PC-3 (cell line): ENCODE measurements around the gene ERP44. TPM values are rescaled to one million over a fixed set of nuclear protein-coding genes. Genes with fewer than 3 reads are reported as not detected.

Source experiments
- ATAC-seq: fragments of 200-7000 bp; cut with Tn5 transposase; 2 replicates; pipeline ENCODE4 v1.9.1; 2020; ENCODE audit warnings: mild to moderate bottlenecking, moderate library complexity
- BruUV-seq: library from RNA; stranded (reverse); fragments of 400-500 nt; replicated peaks from 2 replicates; lab custom pipeline; 2021; lab: Mats Ljungman, UMichigan
- CTCF ChIA-PET: fragments of 300-600 bp; sonication (Branson Sonifier 250); formaldehyde crosslinking; loops from one replicate; lab custom pipeline; 2022; ENCODE audit warnings: antibody characterized with exemption; lab: Charles Lee
- POLR2A ChIA-PET: fragments of 300-600 bp; sonication (Branson Sonifier 250); formaldehyde crosslinking; loops from one replicate; lab custom pipeline; 2022; ENCODE audit warnings: antibody characterized with exemption; ENCODE audit not compliant: unreplicated experiment; lab: Charles Lee
- DNase-seq: peaks from one replicate; pipeline ENCODE4 v3.0.0-alpha.2; 2015
- H2AFZ ChIP-seq: fragments of 300-600 bp; sonication (generic); 2 replicates; pipeline ENCODE4 v1.6.0; 2016; ENCODE audit warnings: antibody characterized with exemption, low read length
- H3F3A ChIP-seq: fragments of 300-600 bp; sonication (generic); one replicate; pipeline ENCODE4 v1.6.0; 2017; ENCODE audit warnings: antibody characterized with exemption, low read length, control low read depth, mild to moderate bottlenecking; ENCODE audit not compliant: unreplicated experiment
- H3K27ac ChIP-seq: fragments of 300-600 bp; sonication (generic); 2 replicates; pipeline ENCODE4 v1.5.1; 2016; ENCODE audit warnings: mild to moderate bottlenecking, low read length
- H3K27me3 ChIP-seq: fragments of 300-600 bp; sonication (generic); 2 replicates; pipeline ENCODE4 v1.6.1; 2016; ENCODE audit warnings: low read length, mixed read lengths
- H3K36me3 ChIP-seq: fragments of 300-600 bp; sonication (generic); 2 replicates; pipeline ENCODE4 v1.6.1; 2016; ENCODE audit warnings: low read depth, mixed run types, low read length, mixed read lengths
- H3K4me1 ChIP-seq: fragments of 300-600 bp; sonication (generic); 2 replicates; pipeline ENCODE4 v1.5.1; 2016; ENCODE audit warnings: low read length; ENCODE audit not compliant: insufficient read depth
- H3K4me2 ChIP-seq: fragments of 300-600 bp; sonication (generic); 2 replicates; pipeline ENCODE4 v1.6.0; 2016; ENCODE audit warnings: low read length
- H3K4me3 ChIP-seq: fragments of 300-600 bp; sonication (generic); 2 replicates; pipeline ENCODE4 v1.5.1; 2016; ENCODE audit warnings: mild to moderate bottlenecking, low read length, mixed read lengths
- H3K79me2 ChIP-seq: fragments of 300-600 bp; sonication (generic); 2 replicates; pipeline ENCODE4 v1.6.1; 2017; ENCODE audit warnings: low read length, mixed read lengths
- H3K9ac ChIP-seq: fragments of 300-600 bp; sonication (generic); 2 replicates; pipeline ENCODE4 v1.6.0; 2016; ENCODE audit warnings: mild to moderate bottlenecking, low read length
- H3K9me2 ChIP-seq: fragments of 300-600 bp; sonication (generic); replicated peaks from 2 replicates; pipeline ENCODE4 v1.6.1; 2016; ENCODE audit warnings: mixed run types, low read length, mixed read lengths
- H3K9me3 ChIP-seq: fragments of 300-600 bp; sonication (generic); 2 replicates; pipeline ENCODE4 v1.6.1; 2016; ENCODE audit warnings: low read length, mixed read lengths
- H4K20me1 ChIP-seq: fragments of 300-600 bp; sonication (generic); 2 replicates; pipeline ENCODE4 v1.6.1; 2016; ENCODE audit warnings: low read length, mixed read lengths
- EZH2 ChIP-seq: fragments of 300-600 bp; sonication (generic); IDR thresholded peaks from one replicate; pipeline ENCODE4 v1.6.1; 2017; ENCODE audit warnings: antibody characterized with exemption, mild to moderate bottlenecking, low read length; ENCODE audit not compliant: unreplicated experiment
- EZH2phosphoT487 ChIP-seq: fragments of 300-600 bp; sonication (generic); IDR thresholded peaks from 2 replicates; pipeline ENCODE4 v1.6.1; 2018; ENCODE audit warnings: mild to moderate bottlenecking, antibody characterized with exemption, low read length, borderline replicate concordance
- intact Hi-C: fragments of 100-400 bp; cut with micrococcal nuclease; formaldehyde crosslinking; loops from 2 replicates; pipeline ENCODE4 v1.9.0; 2023
- total RNA-seq: library from RNA; depleted of rRNA; stranded (reverse); fragments of >200 nt; gene quantifications from 2 replicates; pipeline ENCODE4 v1.2.3, GENCODE V29; 2014
- TF ChIP-seq, protein P1 (sequence below): fragments of 300-600 bp; sonication (generic); conservative IDR thresholded peaks from 2 replicates; pipeline ENCODE4 v1.5.1; 2017; ENCODE audit warnings: antibody characterized with exemption, low read depth, mild to moderate bottlenecking, low read length

ERP44 gene
- total RNA-seq, 1 experiment from 2014 or later = 7.7 TPM

DNA sequence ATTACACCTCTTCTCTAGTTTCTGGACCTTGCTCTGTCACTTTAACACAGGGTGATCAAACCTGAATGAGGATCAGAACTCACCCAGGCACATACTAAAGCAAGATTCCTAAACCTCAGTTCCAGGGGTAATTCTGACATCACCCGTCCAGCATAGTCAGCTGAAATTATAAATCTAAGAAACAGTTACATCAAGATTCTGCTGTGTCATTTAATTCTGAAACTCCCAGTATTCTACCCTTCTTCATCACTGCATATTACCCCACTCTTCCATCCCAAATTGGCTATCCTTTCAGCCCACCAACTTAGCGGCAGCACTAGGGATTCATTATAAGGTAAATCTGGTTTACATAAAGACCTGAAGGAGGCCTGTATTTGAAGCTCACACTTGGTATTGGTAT, 128.3 kb downstream of the ERP44 start:
- POLR2A ChIA-PET = no interaction called here
- Histone ChIP-seq H3K36me3 (no peaks in the 10 kb centered on the region), H3K4me3 (no peak overlapping the region), H2AFZ (no peak overlapping the region), H4K20me1 (no peaks in the 10 kb centered on the region), H3K9ac (no peak overlapping the region), H3K4me1 (peaks cover 9% of the 10 kb centered on the region), H3K27ac (no peak overlapping the region), H3K9me2 (no peaks in the 10 kb centered on the region), H3K27me3 (no peaks in the 10 kb centered on the region), H3K4me2 (no peak overlapping the region), H3K9me3 (no peaks in the 10 kb centered on the region), H3F3A (no peaks in the 10 kb centered on the region), H3K79me2 (no peaks in the 10 kb centered on the region)
- ATAC-seq (no peak), DNase-seq (no peak)
- CTCF ChIA-PET = no interaction called here
- no peak for TF ChIP-seq EZH2phosphoT487
- no peak for TF ChIP-seq EZH2
- TF ChIP-seq, protein P1, sequence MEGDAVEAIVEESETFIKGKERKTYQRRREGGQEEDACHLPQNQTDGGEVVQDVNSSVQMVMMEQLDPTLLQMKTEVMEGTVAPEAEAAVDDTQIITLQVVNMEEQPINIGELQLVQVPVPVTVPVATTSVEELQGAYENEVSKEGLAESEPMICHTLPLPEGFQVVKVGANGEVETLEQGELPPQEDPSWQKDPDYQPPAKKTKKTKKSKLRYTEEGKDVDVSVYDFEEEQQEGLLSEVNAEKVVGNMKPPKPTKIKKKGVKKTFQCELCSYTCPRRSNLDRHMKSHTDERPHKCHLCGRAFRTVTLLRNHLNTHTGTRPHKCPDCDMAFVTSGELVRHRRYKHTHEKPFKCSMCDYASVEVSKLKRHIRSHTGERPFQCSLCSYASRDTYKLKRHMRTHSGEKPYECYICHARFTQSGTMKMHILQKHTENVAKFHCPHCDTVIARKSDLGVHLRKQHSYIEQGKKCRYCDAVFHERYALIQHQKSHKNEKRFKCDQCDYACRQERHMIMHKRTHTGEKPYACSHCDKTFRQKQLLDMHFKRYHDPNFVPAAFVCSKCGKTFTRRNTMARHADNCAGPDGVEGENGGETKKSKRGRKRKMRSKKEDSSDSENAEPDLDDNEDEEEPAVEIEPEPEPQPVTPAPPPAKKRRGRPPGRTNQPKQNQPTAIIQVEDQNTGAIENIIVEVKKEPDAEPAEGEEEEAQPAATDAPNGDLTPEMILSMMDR = no peak
- intact Hi-C loops = no loop called here
- no TSS peak for BruUV-seq

DNA sequence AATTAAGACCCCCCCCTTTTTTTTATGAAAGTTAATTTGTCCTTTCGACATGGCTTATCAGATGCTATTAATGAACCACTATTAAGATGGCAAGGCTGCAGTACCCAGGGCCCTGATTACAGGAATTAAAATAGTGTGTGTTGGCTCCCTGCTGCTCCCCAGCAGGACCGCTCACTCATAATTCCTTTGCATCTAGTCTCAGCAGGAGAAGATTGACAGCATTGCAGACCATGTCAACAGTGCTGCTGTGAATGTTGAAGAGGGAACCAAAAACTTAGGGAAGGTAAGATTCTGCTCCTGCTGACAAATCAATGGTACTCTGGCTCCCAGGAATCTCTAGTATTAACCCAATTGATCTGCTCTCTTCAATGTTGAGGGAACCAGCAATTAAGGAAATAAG, 131.3 kb downstream of the ERP44 start:
- POLR2A ChIA-PET = no interaction called here
- no peaks in the 10 kb centered on the region for H3K36me3 ChIP-seq
- no peaks in the 10 kb centered on the region for H3K9me3 ChIP-seq
- no peak overlapping the region for H2AFZ ChIP-seq
- no peak for ATAC-seq
- H3K9ac ChIP-seq = no peak overlapping the region
- H3K4me1 ChIP-seq = peaks cover 9% of the 10 kb centered on the region
- no peaks in the 10 kb centered on the region for H3K27me3 ChIP-seq
- H4K20me1 ChIP-seq = no peaks in the 10 kb centered on the region
- H3K27ac ChIP-seq = no peak overlapping the region
- no peak for TF ChIP-seq EZH2
- TF ChIP-seq, protein P1 = no peak
- no peak for TF ChIP-seq EZH2phosphoT487
- H3K4me2 ChIP-seq = no peak overlapping the region
- BruUV-seq = no TSS peak
- intact Hi-C loops = no loop called here
- no peaks in the 10 kb centered on the region for H3F3A ChIP-seq
- CTCF ChIA-PET = no interaction called here
- no peaks in the 10 kb centered on the region for H3K79me2 ChIP-seq
- no peaks in the 10 kb centered on the region for H3K9me2 ChIP-seq
- no peak for DNase-seq
- no peak overlapping the region for H3K4me3 ChIP-seq

DNA sequence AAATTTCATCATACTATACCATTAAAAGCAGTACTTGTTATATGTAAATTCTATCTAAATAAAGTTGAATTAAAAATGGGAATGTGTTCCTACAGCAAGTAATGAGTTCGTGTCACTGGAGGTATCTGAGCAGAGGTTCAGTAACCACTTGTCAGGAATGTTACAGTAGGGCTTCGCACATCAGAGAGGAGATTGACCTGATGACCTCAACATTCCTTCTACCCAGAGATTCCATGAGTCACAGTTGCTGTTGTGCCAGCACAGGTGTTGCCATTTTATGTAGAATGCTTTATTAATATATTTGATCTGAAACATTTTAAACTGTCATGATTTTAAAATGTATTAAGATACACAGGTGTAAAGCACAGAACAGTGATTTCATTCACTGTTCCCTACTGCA, 132.1 kb downstream of the ERP44 start:
- no peak overlapping the region for H3K27ac ChIP-seq

More for the DNA sequence above, 132.1 kb downstream of the ERP44 start:
- H4K20me1 ChIP-seq = no peaks in the 10 kb centered on the region
- no peak overlapping the region for H3K4me2 ChIP-seq
- peak; percentile 64 for DNase-seq
- H3K79me2 ChIP-seq = no peaks in the 10 kb centered on the region
- H3K9me3 ChIP-seq = no peaks in the 10 kb centered on the region
- intact Hi-C loops = no loop called here
- ChIA-PET CTCF (no interaction called here), POLR2A (no interaction called here)
- no peaks in the 10 kb centered on the region for H3F3A ChIP-seq
- no peaks in the 10 kb centered on the region for H3K36me3 ChIP-seq
- TF ChIP-seq, protein P1 = no peak
- TF ChIP-seq EZH2 (no peak), EZH2phosphoT487 (no peak)
- no TSS peak for BruUV-seq
- peak; percentile 35 for ATAC-seq
- H3K4me1 ChIP-seq = peaks cover 9% of the 10 kb centered on the region
- H3K9ac ChIP-seq = no peak overlapping the region
- H2AFZ ChIP-seq = no peak overlapping the region
- H3K9me2 ChIP-seq = no peaks in the 10 kb centered on the region
- no peak overlapping the region for H3K4me3 ChIP-seq
- H3K27me3 ChIP-seq = no peaks in the 10 kb centered on the region
